HepG2 (cell line): ENCODE results near the gene OVCA2.

Experiments used
- ARNTL ChIP-seq: sonication (generic); formaldehyde crosslinking; IDR thresholded peaks from 2 replicates; pipeline ENCODE4 v1.4.0; 2020; ENCODE audit warnings: mild to moderate bottlenecking, missing genetic modification reagents
- CHD2 ChIP-seq: IDR thresholded peaks from 2 replicates; pipeline ENCODE4 v1.6.1; 2011; ENCODE audit warnings: low read depth, low read length, improper control_type of control experiment
- EP300 ChIP-seq, 3 experiments: sonication (generic) in 1 of 3; formaldehyde crosslinking in 1 of 3; IDR thresholded peaks; 2 replicates each; pipeline versions ENCODE4 v1.5.1 to v1.6.1; 2011 to 2020; ENCODE audit warnings: low read depth in 2 of 3, low read length in 2 of 3, borderline replicate concordance in 1 of 3, improper control_type of control experiment in 1 of 3, mild to moderate bottlenecking in 1 of 3, missing genetic modification reagents in 1 of 3, moderate library complexity in 1 of 3
- FOXP1 ChIP-seq, 2 experiments: fragments of 450-650 bp in 1 of 2; IDR thresholded peaks; 2 replicates each; pipeline ENCODE4 v1.6.1; 2017 to 2018; ENCODE audit warnings: antibody characterized with exemption in 1 of 2
- IRF2 ChIP-seq: IDR thresholded peaks from 2 replicates; pipeline ENCODE4 v1.6.1; 2018; ENCODE audit warnings: missing genetic modification reagents, missing compliant biosample characterization
- MAFG ChIP-seq: sonication (generic); formaldehyde crosslinking; IDR thresholded peaks from 2 replicates; pipeline ENCODE4 v1.5.1; 2020; ENCODE audit warnings: mild to moderate bottlenecking, missing genetic modification reagents
- POLR2AphosphoS2 ChIP-seq: IDR thresholded peaks from 2 replicates; pipeline ENCODE4 v1.6.1; 2011; ENCODE audit warnings: low read depth, low read length, improper control_type of control experiment
- TBL1XR1 ChIP-seq: fragments of 150-350 bp; IDR thresholded peaks from 2 replicates; pipeline ENCODE4 v1.6.1; 2014; ENCODE audit warnings: borderline replicate concordance, low read length; ENCODE audit not compliant: partially characterized antibody
- ZBTB25 ChIP-seq: IDR thresholded peaks from 2 replicates; pipeline ENCODE4 v1.6.1; 2018; ENCODE audit warnings: missing genetic modification reagents
- ZNF10 ChIP-seq: sonication (generic); formaldehyde crosslinking; IDR thresholded peaks from 2 replicates; pipeline ENCODE4 v1.4.0; 2020; ENCODE audit warnings: mild to moderate bottlenecking, low read depth, missing genetic modification reagents, borderline replicate concordance

DNA sequence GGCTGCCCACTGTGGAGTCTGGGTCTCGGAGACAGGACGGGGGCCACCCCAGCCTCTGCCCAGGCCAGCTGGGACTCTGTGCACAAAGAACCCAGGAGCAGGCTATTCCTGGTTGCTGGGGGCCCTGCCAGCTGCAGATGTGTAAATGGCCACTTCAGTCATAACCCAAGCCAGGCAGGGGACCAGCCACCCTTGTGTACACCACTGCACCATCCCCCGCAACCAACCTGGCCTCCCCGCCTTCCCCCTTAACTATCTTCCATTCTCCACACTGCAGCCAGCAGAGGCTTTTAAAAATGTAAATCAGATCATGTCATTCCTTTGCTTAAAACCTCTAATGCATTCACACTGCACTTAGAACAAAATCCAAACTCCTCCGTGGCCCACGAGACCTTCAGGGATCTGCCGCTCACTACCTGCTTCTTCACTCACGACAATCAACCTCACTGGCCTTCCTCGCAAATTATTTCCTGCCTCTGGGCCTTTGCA lies 45.0 kb upstream of the OVCA2 start:
- TF ChIP-seq EP300 (IDR thresholded peaks at IDR 0.05; ENCODE audit: low read depth in 2 of 2, low read length in 2 of 2) (no peak), EP300 (CRISPR knock-in tag; IDR thresholded peaks at IDR 0.05; ENCODE audit: borderline replicate concordance) (no peak), FOXP1 (IDR thresholded peaks at IDR 0.05) (no peak), FOXP1 (CRISPR knock-in tag; IDR thresholded peaks at IDR 0.05) (0 out of 2 replicates have a peak, but pooled peaks have one; percentile 2), MAFG (no peak), ZBTB25 (CRISPR knock-in tag) (no peak), POLR2AphosphoS2 (no peak), ARNTL (CRISPR knock-in tag) (no peak), ZNF10 (CRISPR knock-in tag) (no peak), IRF2 (no peak), TBL1XR1 (no peak), CHD2 (no peak)
